ENCODE measurements around the gene SFRP4.
A peak's percentile ranks its signal among the peaks of the same experiment; 100 is the strongest.

Gene SFRP4

GRCh38 chr7:37924491-37925041 is 7.9 kb upstream of the SFRP4 start:
- DNase-seq = no peak

DNA sequence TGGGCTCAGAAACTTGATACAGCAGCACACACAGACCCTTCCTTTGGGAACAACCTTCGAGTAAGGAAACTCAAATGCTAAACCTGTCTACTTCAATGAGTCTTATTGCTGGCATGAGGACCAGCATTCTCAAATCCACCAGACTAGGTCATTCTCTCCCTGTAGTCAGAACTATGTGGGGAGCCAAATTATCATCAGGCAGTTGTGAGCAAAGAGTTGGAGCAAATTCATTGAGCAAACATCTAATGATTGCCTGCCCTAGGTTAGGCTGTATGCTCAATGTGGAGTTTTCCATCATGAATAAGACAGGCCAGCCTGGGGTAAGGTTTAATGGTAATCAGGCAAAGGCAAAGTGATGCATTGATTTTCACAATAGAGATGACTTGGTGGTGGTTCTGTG is 7.4 kb upstream of the SFRP4 start:
- DNase-seq = no peak

- no peak for DNase-seq
These were observed 5.3 kb upstream of the SFRP4 start for GRCh38 chr7:37921876-37922275.

DNA sequence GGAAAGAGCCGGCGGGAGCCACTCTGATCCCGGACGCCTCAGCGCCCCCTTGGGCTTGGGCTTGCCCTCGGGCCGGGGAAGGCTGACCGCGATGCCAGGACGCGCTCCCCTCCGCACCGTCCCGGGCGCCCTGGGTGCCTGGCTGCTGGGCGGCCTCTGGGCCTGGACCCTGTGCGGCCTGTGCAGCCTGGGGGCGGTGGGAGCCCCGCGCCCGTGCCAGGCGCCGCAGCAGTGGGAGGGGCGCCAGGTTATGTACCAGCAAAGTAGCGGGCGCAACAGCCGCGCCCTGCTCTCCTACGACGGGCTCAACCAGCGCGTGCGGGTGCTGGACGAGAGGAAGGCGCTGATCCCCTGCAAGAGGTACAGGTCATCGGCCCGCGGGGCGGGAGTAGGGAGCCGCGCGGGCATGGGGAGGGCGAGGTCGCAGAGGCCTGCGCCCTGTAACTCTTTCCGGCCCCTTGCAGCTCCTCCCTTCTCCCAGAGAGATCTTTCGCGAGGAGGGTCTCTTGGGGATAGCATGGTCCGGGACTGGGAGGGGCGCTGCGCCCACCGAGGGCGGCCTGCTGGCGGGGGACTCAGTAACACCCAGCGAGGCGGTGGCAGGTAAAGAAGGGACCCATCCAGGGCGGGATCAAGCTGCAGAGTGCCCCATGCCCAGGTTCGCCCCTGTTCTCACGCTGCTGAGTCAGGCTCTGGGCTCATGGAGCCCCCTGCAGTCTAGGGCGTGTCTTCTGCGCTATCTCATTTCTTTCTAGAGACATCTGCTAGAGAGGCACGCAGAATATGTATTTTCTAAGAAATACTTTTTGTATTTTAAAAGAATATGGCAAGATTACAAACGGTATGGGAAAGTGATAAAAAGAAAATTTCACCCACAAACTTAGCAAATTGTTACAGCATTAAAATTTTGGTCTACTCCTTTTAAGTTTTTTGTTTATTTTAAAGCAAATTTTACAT is 4.5 kb upstream of the SFRP4 start:
- DNase-seq = peak; percentile 25

GRCh38 chr7:37920305-37920848 is 3.8 kb upstream of the SFRP4 start, which contains the start of gene EPDR1:
EPDR1 (plus strand) TSS chr7:37920640; CDS start chr7:37920940, 300 bp downstream.
- peak; percentile 45 for DNase-seq

DNA sequence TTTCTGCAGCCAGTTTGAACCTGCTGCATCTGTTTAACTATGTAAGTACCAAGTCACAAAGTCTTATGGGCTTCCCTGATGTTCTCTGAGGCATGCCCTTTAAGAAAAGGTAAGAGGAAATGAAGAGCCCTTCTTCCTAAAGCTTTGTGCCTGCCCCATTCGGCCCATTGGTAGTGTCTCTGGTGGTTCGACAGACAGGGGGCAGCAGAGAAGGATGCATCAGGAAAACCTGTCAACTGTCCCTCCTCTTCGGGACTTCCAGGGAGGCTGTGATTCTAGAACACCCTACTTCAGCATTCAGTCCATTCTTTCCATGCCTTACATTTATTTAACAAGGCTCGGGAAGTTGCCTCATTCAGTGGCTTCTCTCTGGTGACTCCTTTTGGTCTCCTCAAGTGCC is 1.9 kb upstream of the SFRP4 start:
- DNase-seq = no peak

GRCh38 chr7:37916017-37916672 is 472 bp downstream of the SFRP4 start:
- DNase-seq = peak; percentile 50

- no peak for DNase-seq
These were observed 1.2 kb downstream of the SFRP4 start for GRCh38 chr7:37915438-37915837.

GRCh38 chr7:37912756-37913155 is 3.9 kb downstream of the SFRP4 start:
- DNase-seq = no peak

DNA sequence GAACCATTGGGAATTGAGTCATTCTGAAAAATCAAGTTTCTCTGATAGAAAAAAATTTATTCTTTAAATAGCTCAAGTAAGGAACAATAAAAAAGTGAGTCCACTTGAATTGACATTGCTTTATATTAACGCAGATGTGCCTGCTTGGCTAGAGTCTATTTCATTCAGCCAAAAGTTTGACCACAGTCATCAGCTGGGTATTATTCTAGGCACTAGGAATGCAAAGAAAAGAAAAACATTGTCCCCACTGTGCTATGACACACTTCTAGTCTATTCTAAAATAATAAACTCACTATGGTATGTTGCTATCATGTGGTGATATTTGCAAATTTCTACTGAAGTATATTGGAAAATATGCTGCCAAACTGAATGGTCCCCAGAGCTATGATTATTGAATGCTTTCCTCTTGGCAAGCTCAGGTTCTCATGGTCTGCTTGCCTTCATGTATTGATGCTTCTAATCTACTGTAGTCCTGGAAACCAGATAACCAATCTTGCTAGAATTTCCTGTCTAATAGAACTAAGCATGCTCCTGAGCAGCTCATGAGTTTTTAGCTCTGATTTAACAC is 8.3 kb downstream of the SFRP4 start:
- DNase-seq = no peak

GRCh38 chr7:37901890-37902524 is 14.6 kb downstream of the SFRP4 start:
- no peak for DNase-seq

DNA sequence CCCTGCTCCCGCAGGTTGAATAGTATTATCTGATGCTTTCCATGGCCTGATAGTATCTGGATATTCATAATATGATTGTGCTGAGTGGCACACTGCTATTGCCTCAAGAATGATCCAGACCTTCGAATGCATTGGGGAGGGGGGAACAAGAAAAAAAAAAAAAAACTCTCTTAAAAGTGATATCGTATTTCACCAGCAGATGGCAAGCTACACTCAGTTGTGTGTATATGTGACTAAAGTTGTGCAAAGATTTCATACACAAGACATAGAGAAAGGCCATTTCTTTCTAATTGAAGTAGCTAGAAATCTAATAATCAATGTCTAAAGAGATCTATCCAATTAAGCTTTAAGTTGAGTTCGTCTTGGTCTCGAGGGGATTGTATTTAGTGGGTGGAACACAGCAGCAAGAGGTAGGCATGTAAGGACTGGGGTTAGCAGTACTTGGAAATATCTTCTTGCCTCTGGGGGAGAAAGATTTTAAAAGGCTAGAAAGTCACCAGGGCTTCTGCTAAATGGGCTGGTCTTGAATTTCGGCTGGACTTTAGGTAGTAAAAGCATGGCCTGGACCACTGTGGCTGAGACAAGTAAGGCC is 15.3 kb downstream of the SFRP4 start:
- DNase-seq = peak; percentile 23

GRCh38 chr7:37899712-37900247 is 16.8 kb downstream of the SFRP4 start:
- no peak for DNase-seq

DNA sequence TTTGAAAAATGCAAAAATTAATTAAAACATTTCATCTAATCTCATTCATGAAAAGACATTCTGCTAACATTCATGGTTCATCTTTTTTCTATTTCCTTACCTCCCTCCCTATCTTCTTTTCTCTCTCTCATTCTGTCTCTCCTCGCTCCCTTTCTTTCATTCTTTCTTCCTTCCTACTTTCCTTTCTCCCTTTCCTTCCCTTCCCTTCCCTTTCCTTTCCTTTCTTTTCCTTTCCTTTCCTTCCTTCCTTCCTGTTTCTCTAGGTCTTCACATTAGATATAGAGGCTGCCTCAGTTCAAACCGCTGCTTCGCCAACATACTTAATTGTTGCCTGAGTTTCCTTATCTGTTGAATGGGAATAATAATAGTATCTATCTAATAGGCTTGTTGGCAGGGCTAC is 21.9 kb downstream of the SFRP4 start:
- no peak for DNase-seq

DNA sequence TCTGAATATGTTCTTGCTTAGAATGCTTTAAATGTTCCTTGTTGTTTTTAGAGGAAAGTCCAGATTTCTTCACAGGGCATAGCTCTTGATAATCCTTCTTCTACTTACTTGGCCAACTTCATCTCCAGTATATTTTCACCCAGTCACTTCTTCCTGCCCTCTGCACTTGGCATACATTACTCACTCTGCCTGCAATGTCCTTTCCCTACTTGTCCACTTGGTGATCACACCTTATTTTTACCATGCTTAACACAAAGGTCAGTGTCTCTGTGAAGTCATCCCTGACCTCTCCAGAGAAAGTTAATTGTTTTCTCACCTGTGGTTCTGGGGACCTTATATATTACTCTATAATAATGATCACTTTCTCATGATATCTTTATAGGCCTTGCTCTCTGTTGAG is 23.3 kb downstream of the SFRP4 start:
- no peak for DNase-seq

DNA sequence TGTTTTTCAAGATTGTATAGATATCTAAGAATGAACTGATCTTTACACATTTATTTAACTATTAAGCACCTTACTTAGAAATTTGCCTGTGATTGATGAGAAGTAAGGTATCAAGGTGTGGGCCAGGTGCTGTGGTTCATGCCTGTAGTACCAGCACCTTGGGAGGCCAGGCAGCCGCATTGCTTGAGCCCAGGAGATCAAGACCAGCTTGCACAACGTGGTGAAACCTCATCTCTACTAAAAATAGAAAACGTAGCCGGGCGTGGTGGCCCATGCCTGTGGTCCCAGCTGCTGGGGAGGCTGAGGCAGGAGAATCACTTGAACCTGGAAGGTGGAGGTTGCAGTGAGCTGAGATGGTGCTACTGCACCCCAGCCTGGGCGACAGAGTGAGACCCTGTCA is 34.5 kb downstream of the SFRP4 start:
- DNase-seq = no peak
